Measurements from ENCODE around the gene RAP1B. TPM values are rescaled to one million over a fixed set of nuclear protein-coding genes. Genes with fewer than 3 reads are reported as not detected.

Gene RAP1B
- total and polyA plus RNA-seq, 2 donors (not counting 1 experiment from before 2014, with no cell fraction given): 54.5 to 159 TPM

DNA sequence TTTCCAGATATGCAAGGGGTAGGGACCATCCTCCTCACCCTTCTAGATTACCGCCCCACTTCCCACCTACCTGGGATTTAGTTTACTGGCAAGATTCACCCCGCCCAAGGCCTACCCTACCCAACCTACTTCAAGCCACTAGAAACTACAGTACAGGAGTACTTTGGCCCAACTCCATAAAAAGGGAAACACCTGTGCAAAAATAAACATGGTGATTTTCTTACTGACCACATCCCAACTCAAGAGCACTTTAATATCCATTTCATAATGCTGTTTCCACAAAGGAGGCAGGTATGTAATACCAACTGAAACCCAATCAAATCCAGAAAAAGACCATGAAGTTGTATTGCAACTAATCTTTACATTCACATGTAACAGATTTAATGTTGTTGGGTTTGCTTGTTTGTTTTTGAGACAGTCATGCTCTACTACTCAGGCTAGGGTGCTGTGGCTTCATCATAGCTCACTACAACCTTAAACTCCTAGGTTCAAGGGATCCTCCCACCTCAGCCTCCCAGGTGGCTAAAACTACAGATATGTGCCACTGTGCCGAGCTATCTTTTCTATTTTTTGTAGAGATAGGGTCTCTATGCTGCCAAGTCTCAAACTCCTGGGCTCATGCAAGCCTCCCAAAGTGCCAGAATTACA, 41.7 kb upstream of the RAP1B start:
- Histone ChIP-seq H3K4me2 (replicated peaks; ENCODE audit: low read depth, low read length, poor library complexity, severe bottlenecking) (no peak overlapping the region), H3K27ac (ENCODE audit: low read length in 2 of 2) (no peak overlapping the region), H3K36me3 (replicated peaks in 1 of 2; ENCODE audit: control extremely low read depth in 1 of 2, control insufficient read depth in 1 of 2, extremely low read depth in 1 of 2, insufficient read depth in 2 of 2, low read length in 1 of 2) (no peaks in the 10 kb centered on the region), H3K9ac (ENCODE audit: low read length) (no peak overlapping the region), H3K9me3 (ENCODE audit: control extremely low read depth in 1 of 3, control insufficient read depth in 2 of 3, insufficient read depth in 1 of 3, low read length in 2 of 3) (no peaks in the 10 kb centered on the region), H3K79me2 (ENCODE audit: control insufficient read depth, insufficient read depth, low read length) (no peaks in the 10 kb centered on the region), H4K20me1 (ENCODE audit: control insufficient read depth, insufficient read depth, low read length, poor library complexity, severe bottlenecking) (no peaks in the 10 kb centered on the region), H3K27me3 (replicated peaks in 1 of 4; ENCODE audit: control extremely low read depth in 1 of 4, control insufficient read depth in 3 of 4, insufficient read depth in 4 of 4, low read length in 3 of 4) (no peaks in the 10 kb centered on the region), H3K4me1 (ENCODE audit: control insufficient read depth in 2 of 2, insufficient read depth in 2 of 2, low read length in 2 of 2) (no peaks in the 10 kb centered on the region), H2AFZ (ENCODE audit: insufficient read depth, low read depth, low read length, poor library complexity, severe bottlenecking) (no peak overlapping the region), H3K4me3 (ENCODE audit: control extremely low read depth in 1 of 5, extremely low read depth in 1 of 5, insufficient read depth in 1 of 5, low read depth in 2 of 5, low read length in 4 of 5) (no peak overlapping the region)
- DNase-seq (no peak), ATAC-seq (ENCODE audit: low read depth) (no peak)
- H3K4me1 Mint-ChIP-seq: peaks cover 6% of the 10 kb centered on the region
- no peaks in the 10 kb centered on the region for H3K27me3 Mint-ChIP-seq
- TF ChIP-seq EZH2 (IDR thresholded peaks at IDR 0.05; ENCODE audit: borderline replicate concordance, insufficient read depth, low read depth, low read length, poor library complexity, severe bottlenecking): no peak
- TF ChIP-seq, protein P1, sequence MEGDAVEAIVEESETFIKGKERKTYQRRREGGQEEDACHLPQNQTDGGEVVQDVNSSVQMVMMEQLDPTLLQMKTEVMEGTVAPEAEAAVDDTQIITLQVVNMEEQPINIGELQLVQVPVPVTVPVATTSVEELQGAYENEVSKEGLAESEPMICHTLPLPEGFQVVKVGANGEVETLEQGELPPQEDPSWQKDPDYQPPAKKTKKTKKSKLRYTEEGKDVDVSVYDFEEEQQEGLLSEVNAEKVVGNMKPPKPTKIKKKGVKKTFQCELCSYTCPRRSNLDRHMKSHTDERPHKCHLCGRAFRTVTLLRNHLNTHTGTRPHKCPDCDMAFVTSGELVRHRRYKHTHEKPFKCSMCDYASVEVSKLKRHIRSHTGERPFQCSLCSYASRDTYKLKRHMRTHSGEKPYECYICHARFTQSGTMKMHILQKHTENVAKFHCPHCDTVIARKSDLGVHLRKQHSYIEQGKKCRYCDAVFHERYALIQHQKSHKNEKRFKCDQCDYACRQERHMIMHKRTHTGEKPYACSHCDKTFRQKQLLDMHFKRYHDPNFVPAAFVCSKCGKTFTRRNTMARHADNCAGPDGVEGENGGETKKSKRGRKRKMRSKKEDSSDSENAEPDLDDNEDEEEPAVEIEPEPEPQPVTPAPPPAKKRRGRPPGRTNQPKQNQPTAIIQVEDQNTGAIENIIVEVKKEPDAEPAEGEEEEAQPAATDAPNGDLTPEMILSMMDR (IDR thresholded peaks at IDR 0.05): no peak
- ChIA-PET CTCF (no interaction called here), POLR2A (interaction anchor here (0.5 kb wide), 1 partner anchor 152 kb away, joined by 6 read pairs; no protein-coding TSS in a partner anchor)
- no peak overlapping the region for H3K27ac Mint-ChIP-seq
- 90% methylated on average over 2 of the region's 3 CpGs for WGBS (ENCODE audit: insufficient coverage)
- no peaks in the 10 kb centered on the region for H3K9me3 Mint-ChIP-seq (ENCODE audit: insufficient read depth)
- no peak overlapping the region for H3K4me3 Mint-ChIP-seq
- intact Hi-C loops (cut with micrococcal nuclease): no loop called here

DNA sequence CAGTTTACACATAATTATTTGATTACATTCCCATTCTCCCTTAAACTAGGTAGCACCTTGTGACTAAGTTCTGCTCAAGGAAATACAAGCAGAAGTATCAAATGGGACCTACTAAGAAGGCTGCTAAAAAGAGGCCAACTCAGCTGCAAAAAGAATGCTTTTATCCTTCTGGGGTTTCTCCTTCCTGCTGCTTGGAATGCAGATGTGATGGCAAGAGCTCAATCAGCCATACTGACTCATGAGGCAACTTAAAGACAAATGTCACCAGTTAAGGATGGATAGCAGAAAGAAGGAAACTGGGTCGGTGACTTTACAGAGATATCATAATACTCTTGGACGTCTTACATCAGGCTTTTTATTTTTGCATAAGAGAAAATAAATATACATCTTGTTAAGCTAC, 38.0 kb upstream of the RAP1B start:
- no peaks in the 10 kb centered on the region for H3K36me3 ChIP-seq (replicated peaks in 1 of 2; ENCODE audit: control extremely low read depth in 1 of 2, control insufficient read depth in 1 of 2, extremely low read depth in 1 of 2, insufficient read depth in 2 of 2, low read length in 1 of 2)
- ATAC-seq (ENCODE audit: low read depth) (no peak), DNase-seq (no peak)
- H2AFZ ChIP-seq (ENCODE audit: insufficient read depth, low read depth, low read length, poor library complexity, severe bottlenecking): no peak overlapping the region
- Mint-ChIP-seq H3K9me3 (ENCODE audit: insufficient read depth) (no peaks in the 10 kb centered on the region), H3K27ac (no peak overlapping the region), H3K27me3 (no peaks in the 10 kb centered on the region), H3K4me3 (no peak overlapping the region), H3K4me1 (peaks cover 4% of the 10 kb centered on the region)
- CTCF ChIA-PET: interaction anchor here (0.9 kb wide), 1 partner anchor 9 kb away, joined by 3 read pairs; no protein-coding TSS in a partner anchor
- no peak overlapping the region for H3K4me2 ChIP-seq (replicated peaks; ENCODE audit: low read depth, low read length, poor library complexity, severe bottlenecking)
- H3K4me1 ChIP-seq (ENCODE audit: control insufficient read depth in 2 of 2, insufficient read depth in 2 of 2, low read length in 2 of 2): no peaks in the 10 kb centered on the region
- no peaks in the 10 kb centered on the region for H3K27me3 ChIP-seq (replicated peaks in 1 of 4; ENCODE audit: control extremely low read depth in 1 of 4, control insufficient read depth in 3 of 4, insufficient read depth in 4 of 4, low read length in 3 of 4)
- no peak overlapping the region for H3K4me3 ChIP-seq (ENCODE audit: control extremely low read depth in 1 of 5, extremely low read depth in 1 of 5, insufficient read depth in 1 of 5, low read depth in 2 of 5, low read length in 4 of 5)
- intact Hi-C loops (cut with micrococcal nuclease): no loop called here
- POLR2A ChIA-PET: interaction anchor here (1.2 kb wide), 1 partner anchor 15 kb away, joined by 3 read pairs; no protein-coding TSS in a partner anchor
- H3K9me3 ChIP-seq (ENCODE audit: control extremely low read depth in 1 of 3, control insufficient read depth in 2 of 3, insufficient read depth in 1 of 3, low read length in 2 of 3): no peaks in the 10 kb centered on the region
- TF ChIP-seq, protein P1 (IDR thresholded peaks at IDR 0.05): no peak
- TF ChIP-seq EZH2 (IDR thresholded peaks at IDR 0.05; ENCODE audit: borderline replicate concordance, insufficient read depth, low read depth, low read length, poor library complexity, severe bottlenecking): no peak
- no peaks in the 10 kb centered on the region for H3K79me2 ChIP-seq (ENCODE audit: control insufficient read depth, insufficient read depth, low read length)
- H3K27ac ChIP-seq (ENCODE audit: low read length in 2 of 2): no peak overlapping the region
- no peak overlapping the region for H3K9ac ChIP-seq (ENCODE audit: low read length)
- WGBS (ENCODE audit: insufficient coverage): no CpG with 5 or more reads among the region's 2 CpGs
- H4K20me1 ChIP-seq (ENCODE audit: control insufficient read depth, insufficient read depth, low read length, poor library complexity, severe bottlenecking): no peaks in the 10 kb centered on the region

All from B cell (primary cell).